Measurements from ENCODE around the gene ZFAND3. TPM values are rescaled to one million over a fixed set of nuclear protein-coding genes. Genes with fewer than 3 reads are reported as not detected.

Gene ZFAND3
- polyA plus RNA-seq, 2 of the 4 experiments (the other 2 are of a cell fraction) = 12.0 to 50.0 TPM

GRCh38 chr6:37783025-37783855, 36.3 kb upstream of the ZFAND3 start:
- TF ChIP-seq ZFP36 (IDR thresholded peaks at IDR 0.05; ENCODE audit: borderline replicate concordance, partially characterized antibody) = no peak
- TF ChIP-seq FOSB (CRISPR knock-in tag; IDR thresholded peaks at IDR 0.05) = no peak
- no peak for TF ChIP-seq RFX5 (IDR thresholded peaks at IDR 0.05)
- no peak for TF ChIP-seq POLR2A (IDR thresholded peaks at IDR 0.05; ENCODE audit: low read length)
- TF ChIP-seq NR3C1 (IDR thresholded peaks at IDR 0.05) = no peak
- no peak for TF ChIP-seq TP53 (CRISPR knock-in tag; IDR thresholded peaks at IDR 0.05)
- TF ChIP-seq NFE2L2 (conservative IDR thresholded peaks at IDR 0.05; ENCODE audit: low read length) = no peak
- TF ChIP-seq NPAS2 (CRISPR knock-in tag; IDR thresholded peaks at IDR 0.05; ENCODE audit: borderline replicate concordance) = no peak
- no peak for TF ChIP-seq BCL3 (IDR thresholded peaks at IDR 0.05)
- no peak for TF ChIP-seq MAX (IDR thresholded peaks at IDR 0.05)
- TF ChIP-seq CBX2 (IDR thresholded peaks at IDR 0.05; ENCODE audit: borderline replicate concordance, low read depth) = no peak
- no peak for TF ChIP-seq E2F6 (IDR thresholded peaks at IDR 0.05; ENCODE audit: borderline replicate concordance, low read depth)
- TF ChIP-seq CEBPB (IDR thresholded peaks at IDR 0.05) = no peak
- no peak for TF ChIP-seq MAFK (IDR thresholded peaks at IDR 0.05; ENCODE audit: partially characterized antibody)
- no peak for TF ChIP-seq FOSL2 (IDR thresholded peaks at IDR 0.05)
- no peak for TF ChIP-seq FOSL2 (CRISPR knock-in tag; IDR thresholded peaks at IDR 0.05)
- no peak for TF ChIP-seq HMGXB4 (CRISPR knock-in tag; IDR thresholded peaks at IDR 0.05; ENCODE audit: borderline replicate concordance)
- Histone ChIP-seq H3K27ac (no peak overlapping the region), H3K9me3 (no peaks in the 10 kb centered on the region), H3K4me1 (peaks cover 2% of the 10 kb centered on the region; the same call in 1 of the 3 replicates), H3K4me3 (no peak overlapping the region), H3K4me2 (no peak overlapping the region)
- ATAC-seq = no peak
- ChIA-PET POLR2A (no interaction called here), CTCF (interaction anchor here (0.6 to 1.1 kb wide), 2 partner anchors 19 to 903 kb away, joined by 3 to 4 read pairs; no protein-coding TSS in a partner anchor)
- FAIRE-seq = no peak
- no peak for DNase-seq (ENCODE audit: low read depth in 1 of 2, low spot score in 1 of 2)
- WGBS (ENCODE audit: missing lambda C conversion rate) = 78% methylated on average over 19 of the region's 26 CpGs

GRCh38 chr6:37783856-37784584, 35.5 kb upstream of the ZFAND3 start:
- H3K4me1 ChIP-seq = peaks cover 5% of the 10 kb centered on the region; the same call in 1 of the 3 replicates
- ChIA-PET CTCF (interaction anchor here (1.2 kb wide), 1 partner anchor 41 kb away, joined by 5 read pairs; no protein-coding TSS in a partner anchor), POLR2A (no interaction called here)
- no peak overlapping the region for H3K27ac ChIP-seq
- no peak overlapping the region for H3K4me3 ChIP-seq
- 89% methylated on average over 31 of the region's 35 CpGs for WGBS (ENCODE audit: missing lambda C conversion rate)
- H3K9me3 ChIP-seq = no peaks in the 10 kb centered on the region
- DNase-seq (ENCODE audit: low read depth in 1 of 2, low spot score in 1 of 2) = no peak
- no peak for ATAC-seq
- no peak for TF ChIP-seq NPAS2 (CRISPR knock-in tag; IDR thresholded peaks at IDR 0.05; ENCODE audit: borderline replicate concordance)
- TF ChIP-seq MAZ (IDR thresholded peaks at IDR 0.05; ENCODE audit: borderline replicate concordance, low read depth, low read length) = no peak
- TF ChIP-seq BHLHE40 (IDR thresholded peaks at IDR 0.05; ENCODE audit: low read depth, low read length) = no peak
- TF ChIP-seq CBX2 (IDR thresholded peaks at IDR 0.05; ENCODE audit: borderline replicate concordance, low read depth) = no peak
- no peak for TF ChIP-seq KDM5A (IDR thresholded peaks at IDR 0.05)
- TF ChIP-seq POLR2A (IDR thresholded peaks at IDR 0.05; ENCODE audit: low read length) = no peak
- TF ChIP-seq EHMT2 (IDR thresholded peaks at IDR 0.05; ENCODE audit: low read depth) = no peak
- no peak for TF ChIP-seq BCL3 (IDR thresholded peaks at IDR 0.05)
- TF ChIP-seq FOSB (CRISPR knock-in tag; IDR thresholded peaks at IDR 0.05) = no peak
- no peak for TF ChIP-seq HOXB5 (CRISPR knock-in tag; IDR thresholded peaks at IDR 0.05)
- TF ChIP-seq HOXB13 (CRISPR knock-in tag; IDR thresholded peaks at IDR 0.05; ENCODE audit: low read depth) = no peak
- no peak for TF ChIP-seq ATOH8 (CRISPR knock-in tag; IDR thresholded peaks at IDR 0.05; ENCODE audit: low read depth)
- no peak for TF ChIP-seq CEBPB (IDR thresholded peaks at IDR 0.05)
- no peak for TF ChIP-seq NR3C1 (IDR thresholded peaks at IDR 0.05)
- no peak overlapping the region for H3K4me2 ChIP-seq
- FAIRE-seq = no peak

Data from A549 (cell line).